SH-SY5Y (cell line): ENCODE results near the gene CPZ.

Experiments
- GATA2 ChIP-seq: IDR thresholded peaks from 2 replicates; pipeline ENCODE4 v1.6.1; 2011; ENCODE audit warnings: mild to moderate bottlenecking, low read depth, low read length
- GATA3 ChIP-seq: IDR thresholded peaks from 2 replicates; pipeline ENCODE4 v1.6.1; 2011; ENCODE audit warnings: low read depth, mild to moderate bottlenecking, low read length, moderate library complexity

DNA sequence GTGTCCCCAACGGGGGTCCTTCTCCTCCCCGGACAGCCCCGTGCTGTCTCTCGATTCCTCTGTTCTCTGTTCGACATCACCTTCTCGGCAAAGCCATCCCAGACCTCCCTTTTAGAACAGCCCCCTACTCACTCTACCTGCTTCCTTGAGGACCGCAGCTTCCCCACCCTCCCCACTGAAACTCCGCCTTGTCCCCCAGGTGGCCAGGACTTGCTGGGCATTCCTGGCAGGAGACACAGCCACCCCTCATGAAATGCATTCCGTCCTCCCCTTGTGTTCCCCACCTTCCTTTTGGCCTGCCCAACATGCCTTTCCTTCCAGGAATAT lies 47.2 kb upstream of the CPZ start:
- TF ChIP-seq GATA2 (no peak), GATA3 (no peak)
